SK-N-SH (cell line): ENCODE measurements around the gene SIRPB2.

Experiments
- CTCF ChIP-seq: fragments of 200-600 bp; sonication (generic); IDR thresholded peaks from 2 replicates; pipeline ENCODE4 v1.6.1; 2017; ENCODE audit warnings: antibody characterized with exemption, mild to moderate bottlenecking, moderate library complexity
- EP300 ChIP-seq, 2 experiments: IDR thresholded peaks; 2 replicates each; pipeline versions ENCODE4 v1.4.0 to v1.6.1; 2012; ENCODE audit warnings: borderline replicate concordance in 1 of 2, low read depth in 1 of 2, low read length in 1 of 2
- EZH2phosphoT487 ChIP-seq: fragments of 200-600 bp; sonication (generic); IDR thresholded peaks from 2 replicates; pipeline ENCODE4 v1.6.1; 2017; ENCODE audit warnings: low read depth, mixed run types, mild to moderate bottlenecking, antibody characterized with exemption, moderate library complexity, borderline replicate concordance
- FOSL2 ChIP-seq: IDR thresholded peaks from 2 replicates; pipeline ENCODE4 v1.4.0; 2012; ENCODE audit warnings: low read depth, mild to moderate bottlenecking, moderate library complexity, borderline replicate concordance
- GABPA ChIP-seq: IDR thresholded peaks from 2 replicates; pipeline ENCODE4 v1.4.0; 2012; ENCODE audit warnings: low read depth, mild to moderate bottlenecking
- JUND ChIP-seq: IDR thresholded peaks from 2 replicates; pipeline ENCODE4 v1.4.0; 2012
- MAX ChIP-seq: IDR thresholded peaks from 2 replicates; pipeline ENCODE4 v1.4.0; 2012; ENCODE audit warnings: low read depth
- POLR2AphosphoS5 ChIP-seq: IDR thresholded peaks from 2 replicates; pipeline ENCODE4 v1.6.1; 2012; ENCODE audit warnings: low read depth, low read length
- RAD21 ChIP-seq: IDR thresholded peaks from 2 replicates; pipeline ENCODE4 v1.6.1; 2012; ENCODE audit warnings: mild to moderate bottlenecking, low read length
- SMC3 ChIP-seq: IDR thresholded peaks from 2 replicates; pipeline ENCODE4 v1.6.1; 2012; ENCODE audit warnings: low read depth, low read length, improper control_type of control experiment
- TCF12 ChIP-seq: IDR thresholded peaks from 2 replicates; pipeline ENCODE4 v1.4.0; 2012
- TEAD4 ChIP-seq: IDR thresholded peaks from 2 replicates; pipeline ENCODE4 v1.4.0; 2012; ENCODE audit warnings: mild to moderate bottlenecking, borderline replicate concordance; ENCODE audit not compliant: insufficient read depth

GRCh38 chr20:1534526-1534925, 43.3 kb upstream of the SIRPB2 start:
- no peak for TF ChIP-seq CTCF
- no peak for TF ChIP-seq RAD21
- TF ChIP-seq FOSL2, result no peak
- TF ChIP-seq MAX, result no peak
- no peak for TF ChIP-seq POLR2AphosphoS5
- TF ChIP-seq EP300 (IDR thresholded peaks at IDR 0.05; ENCODE audit: borderline replicate concordance in 1 of 2, low read depth in 1 of 2, low read length in 1 of 2), result no peak
- TF ChIP-seq JUND, result no peak
- no peak for TF ChIP-seq TCF12
- TF ChIP-seq SMC3, result no peak
- TF ChIP-seq GABPA, result no peak
- TF ChIP-seq TEAD4, result no peak
- TF ChIP-seq EZH2phosphoT487, result no peak
